ENCODE measurements around the gene BLZF1.
"Not testable (repeated sequence)": the region's sequence is repeated elsewhere in the genome, so short reads cannot be mapped to it uniquely, and the experiment has no call there.

BLZF1 gene

GRCh38 chr1:169329383-169329782, 38.6 kb upstream of the BLZF1 start:
- ATAC-seq, result no peak

DNA sequence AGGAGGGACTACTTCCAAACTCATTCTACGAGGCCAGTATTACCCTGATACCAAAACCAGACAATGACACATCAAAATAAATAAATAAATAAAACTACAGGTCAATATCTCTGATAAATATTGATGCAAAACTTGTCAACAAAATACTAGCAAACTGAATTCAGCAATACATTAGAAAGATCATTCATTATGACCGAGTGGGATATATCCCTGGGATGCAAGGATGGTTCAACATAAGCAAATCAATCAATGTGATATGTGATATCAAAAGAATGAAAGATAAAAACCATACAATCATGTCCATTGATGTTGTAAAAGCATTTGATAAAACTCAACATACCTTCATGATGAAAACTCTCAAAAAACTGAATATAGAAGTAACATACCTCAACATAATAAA, 37.1 kb upstream of the BLZF1 start:
- no peak for ATAC-seq
- no peak for TF ChIP-seq ZNF70 (CRISPR knock-in tag; IDR thresholded peaks at IDR 0.05)
- no peak for TF ChIP-seq ISL1 (CRISPR knock-in tag; IDR thresholded peaks at IDR 0.05)
- no peak for TF ChIP-seq ZNF565 (CRISPR knock-in tag; conservative IDR thresholded peaks at IDR 0.05; ENCODE audit: low read depth)
- TF ChIP-seq TSHZ2 (CRISPR knock-in tag; IDR thresholded peaks at IDR 0.05), result no peak
- no peak for TF ChIP-seq ZC3H10 (CRISPR knock-in tag; IDR thresholded peaks at IDR 0.05)
- no peak for TF ChIP-seq TOX (CRISPR knock-in tag; IDR thresholded peaks at IDR 0.05; ENCODE audit: borderline replicate concordance)
- no peak for TF ChIP-seq GLIS3 (CRISPR knock-in tag; IDR thresholded peaks at IDR 0.05)
- TF ChIP-seq CREB5 (CRISPR knock-in tag; IDR thresholded peaks at IDR 0.05; ENCODE audit: low read depth), result no peak
- TF ChIP-seq CSDC2 (CRISPR knock-in tag; IDR thresholded peaks at IDR 0.05), result no peak
- no peak for TF ChIP-seq CSRNP3 (CRISPR knock-in tag; IDR thresholded peaks at IDR 0.05)
- TF ChIP-seq POU6F1 (CRISPR knock-in tag; IDR thresholded peaks at IDR 0.05; ENCODE audit: borderline replicate concordance, low read depth), result no peak
- TF ChIP-seq SNAI2 (CRISPR knock-in tag; IDR thresholded peaks at IDR 0.05), result no peak

More at GRCh38 chr1:169329383-169329782, 38.6 kb upstream of the BLZF1 start:
- no peak for TF ChIP-seq SNAI2 (CRISPR knock-in tag; IDR thresholded peaks at IDR 0.05)
- no peak for TF ChIP-seq BACH2 (CRISPR knock-in tag; IDR thresholded peaks at IDR 0.05; ENCODE audit: borderline replicate concordance)
- TF ChIP-seq CREB5 (CRISPR knock-in tag; IDR thresholded peaks at IDR 0.05; ENCODE audit: low read depth), result no peak
- TF ChIP-seq TSHZ2 (CRISPR knock-in tag; IDR thresholded peaks at IDR 0.05), result no peak

DNA sequence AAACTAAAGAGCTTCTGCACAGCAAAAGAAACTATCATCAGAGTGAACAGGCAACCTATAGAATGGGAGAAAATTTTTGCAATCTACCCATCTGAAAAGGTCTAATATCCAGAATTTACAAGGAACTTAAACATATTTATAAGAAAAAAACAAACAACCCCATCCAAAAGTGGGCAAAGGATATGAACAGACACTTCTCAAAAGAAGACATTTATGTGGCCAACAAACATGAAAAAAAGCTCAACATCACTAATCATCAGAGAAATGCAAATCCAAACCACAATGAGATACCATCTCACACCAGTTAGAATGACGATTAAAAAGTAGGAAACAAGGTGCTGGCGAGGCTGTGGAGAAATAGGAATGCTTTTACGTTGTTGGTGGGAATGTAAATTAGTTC, 33.3 kb upstream of the BLZF1 start:
- ATAC-seq, result not testable (repeated sequence)

- ATAC-seq, result not testable (repeated sequence)
Observed at GRCh38 chr1:169336947-169337715, 30.9 kb upstream of the BLZF1 start.
